Inflammatory macrophage (primary cell): ENCODE measurements around the gene ZNF133.
"Not testable (repeated sequence)": the region's sequence is repeated elsewhere in the genome, so short reads cannot be mapped to it uniquely, and the experiment has no call there.

Experiments used
- DNase-seq, 2 donors: peaks; one replicate each; pipeline ENCODE4 v3.0.0-alpha.2; 2020 to 2022

ZNF133 gene

DNA sequence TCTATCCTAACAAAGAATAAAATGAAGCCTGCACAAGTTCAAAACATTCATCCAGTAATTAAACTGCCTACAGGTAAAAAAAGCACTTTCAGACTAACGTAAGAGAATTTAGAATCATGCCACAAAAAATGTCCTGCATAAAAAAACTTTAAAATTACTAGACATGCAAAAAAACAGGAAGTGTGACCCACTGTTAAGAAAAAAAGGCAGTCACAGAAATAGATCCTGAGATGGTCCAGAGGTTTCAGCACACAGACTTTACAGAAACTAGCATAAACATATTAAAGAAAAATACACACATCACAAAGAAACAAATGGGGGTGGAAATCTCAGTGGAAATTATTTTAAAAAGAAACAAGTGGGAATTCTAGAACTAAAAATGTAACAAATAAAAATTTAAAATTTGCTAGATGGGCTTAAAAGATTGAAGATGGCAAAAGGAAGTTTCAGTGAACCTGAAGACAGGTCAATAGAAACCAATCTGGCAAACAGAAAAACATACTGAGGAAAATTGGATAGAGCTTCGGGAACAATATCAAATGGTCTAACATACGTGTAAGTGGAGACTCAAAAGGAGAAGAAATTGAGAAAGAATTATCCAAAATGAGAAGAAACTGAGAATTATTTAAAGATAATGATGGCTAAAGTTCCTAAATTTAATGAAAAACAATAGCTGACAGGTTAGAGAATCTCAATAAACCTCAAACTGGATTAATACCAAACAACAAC, 3.4 kb upstream of the ZNF133 start:
- DNase-seq = no peak

- DNase-seq = no peak
Measured at GRCh38 chr20:18287546-18287914, 797 bp upstream of the ZNF133 start.

GRCh38 chr20:18288749-18289267, 481 bp downstream of the ZNF133 start:
- DNase-seq = peak in 1 of 2 donors; percentile 18

DNA sequence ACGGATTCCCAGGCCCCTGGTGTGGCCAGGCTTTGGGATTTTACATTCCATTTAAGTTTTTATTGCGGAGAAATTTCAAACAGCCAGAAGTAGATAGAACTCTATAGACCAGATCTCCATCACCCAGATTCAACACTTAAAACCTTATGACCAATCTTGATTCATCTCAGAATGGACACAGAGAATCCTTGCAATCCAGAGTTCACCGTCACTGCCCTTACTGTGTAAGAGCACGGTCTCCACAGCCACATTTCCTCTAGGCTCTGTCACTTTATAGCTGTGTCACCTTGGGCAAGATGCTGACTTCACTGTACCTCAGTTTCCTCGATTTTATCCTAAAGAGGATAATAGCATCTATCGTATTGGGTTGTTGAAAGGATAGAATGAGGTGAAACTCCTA, 979 bp downstream of the ZNF133 start:
- no peak for DNase-seq

- DNase-seq = no peak
Measured at GRCh38 chr20:18299364-18299763, 11.0 kb downstream of the ZNF133 start.

GRCh38 chr20:18304618-18305017, 16.3 kb downstream of the ZNF133 start:
- DNase-seq = no peak

GRCh38 chr20:18307301-18307700, 19.0 kb downstream of the ZNF133 start:
- no peak for DNase-seq

DNA sequence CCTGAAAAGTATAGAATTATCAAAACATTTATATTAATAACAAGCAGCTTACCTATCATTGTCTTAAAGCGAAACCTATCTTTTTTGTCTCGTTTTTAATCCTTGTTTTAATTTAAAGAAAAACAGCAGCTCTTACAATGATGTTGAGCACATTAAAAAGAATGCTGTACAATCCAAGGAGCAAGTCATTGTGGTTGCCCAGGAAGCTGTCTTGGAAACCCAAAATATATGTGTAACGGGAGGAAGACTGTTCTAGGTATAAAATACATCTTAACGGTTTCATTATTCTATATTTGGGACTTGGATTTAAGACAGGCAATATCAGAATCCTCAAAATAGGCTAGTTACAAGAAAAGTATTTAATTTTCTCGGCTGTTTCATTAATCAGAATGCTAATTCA, 21.7 kb downstream of the ZNF133 start:
- no peak for DNase-seq

DNA sequence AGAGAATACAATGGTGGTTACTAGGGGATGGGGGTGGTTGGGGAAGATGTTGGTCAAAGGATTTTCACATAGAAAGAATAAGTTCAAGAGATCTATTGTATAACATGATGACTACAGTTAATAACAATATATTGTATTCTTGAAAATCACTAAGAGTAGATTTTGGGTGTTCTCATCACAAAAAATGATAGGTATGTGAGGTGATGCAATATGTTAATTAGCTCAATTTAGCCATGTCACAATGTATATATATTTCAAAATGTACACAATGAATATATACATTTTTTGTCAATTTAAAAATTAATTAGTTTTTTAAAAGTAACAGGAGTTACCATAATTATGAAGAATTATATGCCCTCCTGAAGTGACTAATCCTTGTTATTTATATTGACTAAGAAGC, 22.3 kb downstream of the ZNF133 start:
- DNase-seq = no peak

DNA sequence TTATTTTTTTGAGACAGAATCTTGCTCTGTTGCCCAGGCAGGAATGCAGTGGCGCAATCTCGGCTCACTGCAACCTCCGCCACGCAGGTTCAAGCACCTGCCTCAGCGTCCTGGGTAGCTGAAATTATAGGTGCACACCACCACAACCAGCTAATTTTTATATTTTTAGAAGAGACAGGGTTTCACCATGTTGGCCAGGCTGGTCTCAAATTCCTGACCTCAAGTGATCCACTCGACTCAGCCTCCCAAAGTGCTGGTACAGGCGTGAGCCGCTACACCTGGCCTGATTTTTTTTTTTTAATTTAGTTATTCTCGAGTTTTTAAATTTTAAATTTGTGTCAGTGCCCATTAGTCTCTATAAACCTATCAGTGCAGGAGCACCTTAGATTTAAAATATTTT, 24.4 kb downstream of the ZNF133 start:
- no peak for DNase-seq

DNA sequence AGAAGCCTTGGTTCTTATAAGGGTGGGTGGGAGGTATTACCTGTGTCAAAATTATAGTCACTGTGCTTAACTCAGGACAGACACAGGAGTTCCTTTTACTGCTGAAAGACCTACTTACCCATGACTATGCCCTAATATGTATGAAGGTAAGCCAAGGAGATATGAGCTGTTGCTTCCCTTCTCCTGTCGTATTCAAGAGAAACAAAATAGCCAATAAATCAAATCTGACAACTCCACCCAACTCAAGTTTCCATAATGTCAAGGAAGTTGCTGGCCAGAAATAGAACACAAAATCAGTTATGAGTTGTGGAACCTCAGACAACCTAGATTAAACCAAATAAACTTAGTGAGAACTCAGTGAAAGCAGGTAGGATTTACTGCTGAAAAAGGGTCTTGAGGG, 25.1 kb downstream of the ZNF133 start:
- DNase-seq = no peak

DNA sequence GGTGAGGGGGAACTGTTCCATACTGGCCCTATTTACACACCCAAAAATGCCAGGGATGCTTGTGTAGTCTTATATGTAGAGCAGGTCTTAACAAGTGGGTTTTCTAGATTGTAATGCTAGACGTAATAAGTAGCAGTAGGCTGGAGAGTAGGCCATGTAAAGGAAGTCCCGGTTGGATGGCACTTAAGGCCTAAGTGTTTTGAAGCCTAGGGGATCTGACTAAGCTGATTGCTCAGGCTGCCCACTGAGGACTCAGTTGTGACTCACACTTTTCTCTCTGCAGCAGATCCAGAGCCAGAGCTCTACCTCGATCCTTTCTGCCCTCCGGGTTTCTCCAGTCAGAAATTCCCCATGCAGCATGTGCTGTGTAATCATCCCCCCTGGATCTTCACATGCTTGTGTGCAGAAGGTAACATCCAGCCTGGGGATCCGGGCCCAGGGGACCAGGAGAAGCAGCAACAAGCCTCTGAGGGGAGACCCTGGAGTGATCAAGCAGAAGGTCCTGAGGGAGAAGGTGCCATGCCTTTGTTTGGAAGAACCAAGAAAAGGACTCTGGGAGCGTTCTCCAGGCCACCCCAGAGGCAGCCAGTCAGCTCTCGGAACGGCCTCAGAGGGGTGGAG, 26.6 kb downstream of the ZNF133 start:
- no peak for DNase-seq

DNA sequence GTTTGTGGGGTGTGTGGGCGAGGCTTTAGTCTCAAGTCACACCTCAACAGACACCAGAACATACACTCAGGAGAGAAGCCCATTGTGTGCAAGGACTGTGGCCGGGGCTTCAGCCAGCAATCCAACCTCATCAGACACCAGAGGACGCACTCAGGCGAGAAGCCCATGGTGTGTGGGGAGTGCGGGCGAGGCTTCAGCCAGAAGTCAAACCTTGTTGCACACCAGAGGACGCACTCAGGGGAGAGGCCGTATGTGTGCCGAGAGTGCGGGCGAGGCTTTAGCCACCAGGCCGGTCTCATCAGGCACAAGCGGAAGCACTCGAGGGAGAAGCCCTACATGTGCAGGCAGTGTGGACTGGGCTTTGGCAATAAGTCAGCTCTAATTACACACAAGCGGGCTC, 27.8 kb downstream of the ZNF133 start:
- DNase-seq = no peak

GRCh38 chr20:18321316-18321715, 33.0 kb downstream of the ZNF133 start:
- DNase-seq = no peak

- DNase-seq = no peak
Measured at GRCh38 chr20:18321976-18322950, 33.9 kb downstream of the ZNF133 start.

- no peak for DNase-seq
Measured at GRCh38 chr20:18323705-18324104, 35.4 kb downstream of the ZNF133 start.

- DNase-seq = peak in 1 of 2 donors; percentile 19
Measured at GRCh38 chr20:18324596-18325089, 36.3 kb downstream of the ZNF133 start.

DNA sequence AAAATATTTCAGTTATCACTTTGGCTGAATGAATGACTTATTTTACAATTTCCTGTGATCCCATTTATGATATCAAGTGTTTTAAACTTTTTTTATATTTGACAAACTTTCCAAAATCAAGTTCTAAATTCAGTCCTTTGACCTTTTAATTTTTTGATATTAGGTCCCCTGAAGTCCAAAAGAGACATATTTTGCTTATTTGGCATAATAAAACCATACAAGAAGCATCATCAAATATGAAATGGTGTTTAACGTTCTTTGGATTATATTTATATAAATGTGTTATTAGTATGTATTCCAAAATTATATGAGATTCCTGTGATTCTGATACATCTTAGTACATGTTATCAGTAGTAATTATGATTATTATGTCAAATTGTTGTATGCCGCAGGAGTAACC, 38.7 kb downstream of the ZNF133 start:
- DNase-seq = no peak

DNA sequence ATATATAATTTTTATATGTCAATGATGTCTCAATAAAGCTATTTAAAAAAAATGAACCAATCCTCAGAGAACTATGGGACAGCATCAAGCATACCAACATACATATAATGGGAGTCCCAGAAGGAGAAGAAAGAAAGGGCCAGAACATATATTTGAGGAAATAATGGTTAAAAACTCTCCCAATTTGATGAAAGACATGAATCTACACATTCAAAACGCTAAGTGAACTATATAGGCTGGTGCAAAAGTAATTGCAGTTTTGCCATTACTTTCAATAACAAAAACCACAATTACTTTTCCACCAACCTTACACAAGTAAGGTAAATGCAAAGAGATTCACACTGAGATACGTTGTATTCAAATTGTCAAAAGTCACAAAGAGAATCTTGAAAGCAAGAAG, 43.4 kb downstream of the ZNF133 start:
- no peak for DNase-seq

- not testable (repeated sequence) for DNase-seq
Measured at GRCh38 chr20:18349749-18350148, 61.4 kb downstream of the ZNF133 start.

DNA sequence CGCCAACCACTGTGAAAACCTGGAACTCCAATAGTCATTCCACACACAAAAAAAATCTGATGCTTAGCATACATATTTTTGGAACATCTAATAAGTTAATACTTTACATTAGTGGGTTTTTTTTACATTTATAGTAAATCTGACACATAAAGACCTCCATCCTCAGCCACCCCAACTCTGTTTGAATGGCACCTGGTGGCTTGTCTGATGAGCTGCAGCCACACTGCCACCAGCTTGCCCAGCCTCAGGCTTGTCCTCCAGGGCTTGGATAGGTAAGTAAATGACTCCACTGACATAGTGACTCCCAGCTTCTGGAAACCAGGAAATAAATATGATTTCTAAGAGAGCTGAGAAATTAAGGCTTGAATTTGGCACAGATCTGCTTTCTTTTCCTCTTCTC, 71.5 kb downstream of the ZNF133 start:
- no peak for DNase-seq

- DNase-seq = no peak
Measured at GRCh38 chr20:18360635-18361034, 72.3 kb downstream of the ZNF133 start.

DNA sequence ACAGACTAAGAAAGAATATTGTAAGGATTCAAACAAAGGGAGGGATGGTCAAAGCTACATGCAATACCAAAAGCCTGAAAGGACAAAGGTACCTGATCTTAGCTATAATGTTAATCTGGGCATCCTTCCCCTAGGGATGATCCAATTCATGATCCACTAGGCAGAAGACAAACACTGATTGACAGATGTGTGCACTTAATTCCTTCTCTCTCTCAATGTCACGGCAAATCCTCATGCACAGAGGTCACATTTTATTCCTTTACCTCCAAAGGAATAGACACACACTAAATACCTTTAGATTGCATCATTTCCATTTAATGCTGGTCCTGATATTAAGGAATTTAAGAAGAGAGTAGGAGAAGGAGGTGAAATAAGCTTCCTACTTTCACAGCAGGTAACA, 73.4 kb downstream of the ZNF133 start:
- no peak for DNase-seq
